ENCODE data around the gene CTNNA2.

The CTNNA2 gene

GRCh38 chr2:80330527-80331450 lies 817.9 kb downstream of the CTNNA2 start:
- no peak for DNase-seq (ENCODE audit: low read depth)

- DNase-seq (ENCODE audit: low read depth): no peak
Observed at GRCh38 chr2:80333886-80334285, 821.0 kb downstream of the CTNNA2 start.

GRCh38 chr2:80335411-80335810 lies 822.6 kb downstream of the CTNNA2 start:
- no peak for DNase-seq (ENCODE audit: low read depth)

- DNase-seq (ENCODE audit: low read depth): no peak
Observed at GRCh38 chr2:80338794-80339193, 825.9 kb downstream of the CTNNA2 start.

GRCh38 chr2:80340022-80340421 lies 827.2 kb downstream of the CTNNA2 start:
- DNase-seq (ENCODE audit: low read depth): no peak

- DNase-seq (ENCODE audit: low read depth): no peak
Observed at GRCh38 chr2:80348078-80348477, 835.2 kb downstream of the CTNNA2 start.

- no peak for DNase-seq (ENCODE audit: low read depth)
Observed at GRCh38 chr2:80348953-80349352, 836.1 kb downstream of the CTNNA2 start.

GRCh38 chr2:80351231-80351630 lies 838.4 kb downstream of the CTNNA2 start:
- no peak for DNase-seq (ENCODE audit: low read depth)

- DNase-seq (ENCODE audit: low read depth): no peak
Observed at GRCh38 chr2:80354858-80355257, 842.0 kb downstream of the CTNNA2 start.

GRCh38 chr2:80361904-80362303 lies 849.1 kb downstream of the CTNNA2 start:
- no peak for DNase-seq (ENCODE audit: low read depth)

GRCh38 chr2:80363330-80363729 lies 850.5 kb downstream of the CTNNA2 start:
- DNase-seq (ENCODE audit: low read depth): no peak

- DNase-seq (ENCODE audit: low read depth): no peak
Observed at GRCh38 chr2:80363791-80364349, 851.0 kb downstream of the CTNNA2 start.

- DNase-seq (ENCODE audit: low read depth): no peak
Observed at GRCh38 chr2:80364524-80365212, 851.8 kb downstream of the CTNNA2 start.

- no peak for DNase-seq (ENCODE audit: low read depth)
Observed at GRCh38 chr2:80365762-80366161, 852.9 kb downstream of the CTNNA2 start.

- peak; percentile 29 for DNase-seq (ENCODE audit: low read depth)
Observed at GRCh38 chr2:80370375-80371009, 857.6 kb downstream of the CTNNA2 start.

GRCh38 chr2:80374105-80374504 lies 861.3 kb downstream of the CTNNA2 start:
- DNase-seq (ENCODE audit: low read depth): no peak

- no peak for DNase-seq (ENCODE audit: low read depth)
Observed at GRCh38 chr2:80377071-80377470, 864.2 kb downstream of the CTNNA2 start.

GRCh38 chr2:80380736-80381135 lies 867.9 kb downstream of the CTNNA2 start:
- DNase-seq (ENCODE audit: low read depth): no peak

- no peak for DNase-seq (ENCODE audit: low read depth)
Observed at GRCh38 chr2:80381666-80382065, 868.8 kb downstream of the CTNNA2 start.

GRCh38 chr2:80392441-80392840 lies 879.6 kb downstream of the CTNNA2 start:
- DNase-seq (ENCODE audit: low read depth): no peak

- DNase-seq (ENCODE audit: low read depth): no peak
Observed at GRCh38 chr2:80393991-80394390, 881.1 kb downstream of the CTNNA2 start.

GRCh38 chr2:80395251-80395650 lies 882.4 kb downstream of the CTNNA2 start:
- DNase-seq (ENCODE audit: low read depth): no peak

Measured in CMK (cell line).